Suprapubic skin (tissue), 4 donors: ENCODE data around the gene BAHCC1.

Experiments used
- CTCF ChIP-seq, 2 donors: fragments of 200-600 bp in 1 of 2; fragments of 450-650 bp in 1 of 2; sonication (generic) in 1 of 2; IDR thresholded peaks; one replicate each; pipeline ENCODE4 v1.5.1; 2016 to 2019; ENCODE audit warnings: antibody characterized with exemption in 2 of 2, mild to moderate bottlenecking in 1 of 2, moderate library complexity in 1 of 2
- POLR2A ChIP-seq, 2 donors: fragments of 450-650 bp; IDR thresholded peaks; one replicate each; pipeline ENCODE4 v1.6.1; 2017; ENCODE audit warnings: antibody characterized with exemption in 2 of 2, mild to moderate bottlenecking in 2 of 2, moderate library complexity in 2 of 2
- POLR2AphosphoS5 ChIP-seq, 3 donors: sonication (generic); formaldehyde crosslinking; IDR thresholded peaks; one replicate each; pipeline ENCODE4 v1.6.1; 2017; ENCODE audit warnings: antibody characterized with exemption in 3 of 3

- no peak for TF ChIP-seq CTCF (IDR thresholded peaks at IDR 0.05)
- TF ChIP-seq POLR2AphosphoS5 (IDR thresholded peaks at IDR 0.05): no peak
- no peak for TF ChIP-seq POLR2A (IDR thresholded peaks at IDR 0.05)
Observed at GRCh38 chr17:81509207-81509971, 114.1 kb downstream of the BAHCC1 start.
